ENCODE data around the gene PPIP5K1. TPM values are rescaled to one million over a fixed set of nuclear protein-coding genes. Genes with fewer than 3 reads are reported as not detected.

PPIP5K1 gene
- total RNA-seq, 3 donors from 2014 or later = 11.4 to 75.4 (median 33.2) TPM

DNA sequence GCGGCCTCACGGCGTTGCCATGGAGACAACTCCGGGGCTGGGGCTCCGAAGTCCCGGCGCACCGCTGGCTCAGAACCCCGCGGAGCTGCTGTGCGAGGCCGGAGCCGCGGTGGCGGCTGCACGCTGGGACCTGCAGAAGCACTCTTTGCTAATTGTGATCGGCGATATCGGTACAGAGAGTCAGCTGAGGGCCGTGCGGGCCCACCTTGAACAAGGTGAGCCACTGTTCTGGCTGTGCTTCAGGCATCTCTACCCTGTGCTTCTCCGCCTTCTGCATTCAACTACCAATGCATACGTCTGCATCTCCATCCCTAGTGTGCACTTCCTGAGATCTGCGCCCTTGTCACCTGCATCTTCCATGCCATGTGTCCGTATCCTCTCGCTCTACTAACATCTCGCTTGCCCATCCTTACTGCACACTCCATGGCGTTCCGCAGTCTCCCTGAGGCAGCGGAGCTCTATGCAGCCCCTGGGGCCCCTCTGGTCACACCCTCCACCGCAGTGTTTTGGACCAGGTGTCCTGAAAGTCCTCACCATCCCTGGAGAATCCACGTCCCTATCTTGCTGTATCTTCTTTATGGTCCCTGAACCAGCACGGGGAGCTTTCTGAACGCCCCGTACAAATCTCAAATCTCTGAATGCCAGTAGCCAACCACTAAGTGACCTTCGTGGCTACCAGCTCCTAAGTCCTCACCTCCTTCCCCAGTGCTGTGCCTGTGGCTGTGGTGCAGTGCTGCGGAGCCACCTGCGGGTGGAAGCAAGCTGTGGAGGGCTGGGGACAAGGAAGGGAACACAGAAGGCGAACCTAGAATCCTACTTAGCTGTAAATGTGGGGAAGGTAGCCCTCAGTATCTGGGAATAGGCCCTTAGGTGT, 78.8 kb downstream of the PPIP5K1 start:
- Histone ChIP-seq H3K4me1 (no peaks in the 10 kb centered on the region), H3K36me3 (no peaks in the 10 kb centered on the region), H3K9me3 (no peaks in the 10 kb centered on the region), H3K27me3 (no peaks in the 10 kb centered on the region), H3K4me3 (peak overlapping the region; percentile 44 to 68 (median 68)), H3K27ac (peak overlapping the region; percentile 85)
- TF ChIP-seq POLR2A (IDR thresholded peaks at IDR 0.05) (no peak), POLR2AphosphoS5 (IDR thresholded peaks at IDR 0.05) (no peak)
- TF ChIP-seq, protein P1, sequence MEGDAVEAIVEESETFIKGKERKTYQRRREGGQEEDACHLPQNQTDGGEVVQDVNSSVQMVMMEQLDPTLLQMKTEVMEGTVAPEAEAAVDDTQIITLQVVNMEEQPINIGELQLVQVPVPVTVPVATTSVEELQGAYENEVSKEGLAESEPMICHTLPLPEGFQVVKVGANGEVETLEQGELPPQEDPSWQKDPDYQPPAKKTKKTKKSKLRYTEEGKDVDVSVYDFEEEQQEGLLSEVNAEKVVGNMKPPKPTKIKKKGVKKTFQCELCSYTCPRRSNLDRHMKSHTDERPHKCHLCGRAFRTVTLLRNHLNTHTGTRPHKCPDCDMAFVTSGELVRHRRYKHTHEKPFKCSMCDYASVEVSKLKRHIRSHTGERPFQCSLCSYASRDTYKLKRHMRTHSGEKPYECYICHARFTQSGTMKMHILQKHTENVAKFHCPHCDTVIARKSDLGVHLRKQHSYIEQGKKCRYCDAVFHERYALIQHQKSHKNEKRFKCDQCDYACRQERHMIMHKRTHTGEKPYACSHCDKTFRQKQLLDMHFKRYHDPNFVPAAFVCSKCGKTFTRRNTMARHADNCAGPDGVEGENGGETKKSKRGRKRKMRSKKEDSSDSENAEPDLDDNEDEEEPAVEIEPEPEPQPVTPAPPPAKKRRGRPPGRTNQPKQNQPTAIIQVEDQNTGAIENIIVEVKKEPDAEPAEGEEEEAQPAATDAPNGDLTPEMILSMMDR (IDR thresholded peaks at IDR 0.05) = no peak
- DNase-seq (ENCODE audit: low spot score in 2 of 2) = no peak
- intact Hi-C loops (cut with DNase I; ENCODE audit: low total_unique reads) = no loop called here

DNA sequence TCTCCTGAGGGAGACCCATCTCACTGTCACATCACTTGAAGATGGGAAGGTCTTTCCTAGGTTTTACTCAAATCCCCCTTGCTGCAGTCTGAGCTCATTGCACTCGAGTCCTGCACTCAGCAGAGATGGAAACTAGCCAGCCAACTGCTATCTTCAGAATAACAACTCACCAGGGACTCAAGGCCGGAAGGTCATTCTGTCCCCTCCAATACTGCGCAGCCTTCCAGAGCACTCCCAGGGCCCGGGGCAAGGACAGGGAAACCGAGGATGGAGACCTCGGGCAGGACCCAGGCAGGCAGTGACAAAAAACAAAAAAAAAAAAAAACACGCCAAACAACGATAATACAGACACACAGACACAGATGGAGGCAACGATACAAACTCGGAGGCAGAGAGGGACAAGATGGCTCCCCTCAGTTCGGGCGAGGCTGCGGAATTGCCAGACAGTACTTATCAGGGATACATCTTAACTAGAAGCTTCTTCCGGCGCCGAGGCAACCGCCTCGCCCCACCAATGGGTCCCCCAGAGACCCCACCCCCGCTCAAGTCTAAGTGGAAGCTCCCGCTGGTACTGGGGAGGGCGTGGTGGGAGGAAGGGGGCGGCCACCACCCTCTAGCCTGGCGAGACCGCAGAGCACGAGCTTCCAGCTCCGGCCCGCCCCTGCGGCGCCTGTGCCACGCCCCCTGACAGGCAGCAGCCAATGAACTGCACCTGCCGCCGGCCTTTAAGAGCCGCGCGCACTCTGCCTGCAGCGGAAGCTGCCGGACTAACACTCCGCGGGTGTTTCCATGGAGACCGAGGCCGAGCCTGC, 79.6 kb downstream of the PPIP5K1 start:
- Histone ChIP-seq H3K4me1 (no peaks in the 10 kb centered on the region), H3K27ac (peak overlapping the region; percentile 85), H3K27me3 (no peaks in the 10 kb centered on the region), H3K4me3 (peak overlapping the region; percentile 44 to 68 (median 68)), H3K36me3 (no peaks in the 10 kb centered on the region), H3K9me3 (no peaks in the 10 kb centered on the region)
- intact Hi-C loops (cut with DNase I; ENCODE audit: low total_unique reads) = no loop called here
- DNase-seq (ENCODE audit: low spot score in 2 of 2) = peak; percentile 93
- TF ChIP-seq, protein P1 (IDR thresholded peaks at IDR 0.05) = peak in 1 of 3 donors; percentile 23
- TF ChIP-seq POLR2AphosphoS5 (IDR thresholded peaks at IDR 0.05) = peak; percentile 27 to 62 (median 45)
- TF ChIP-seq POLR2A (IDR thresholded peaks at IDR 0.05) = no peak

DNA sequence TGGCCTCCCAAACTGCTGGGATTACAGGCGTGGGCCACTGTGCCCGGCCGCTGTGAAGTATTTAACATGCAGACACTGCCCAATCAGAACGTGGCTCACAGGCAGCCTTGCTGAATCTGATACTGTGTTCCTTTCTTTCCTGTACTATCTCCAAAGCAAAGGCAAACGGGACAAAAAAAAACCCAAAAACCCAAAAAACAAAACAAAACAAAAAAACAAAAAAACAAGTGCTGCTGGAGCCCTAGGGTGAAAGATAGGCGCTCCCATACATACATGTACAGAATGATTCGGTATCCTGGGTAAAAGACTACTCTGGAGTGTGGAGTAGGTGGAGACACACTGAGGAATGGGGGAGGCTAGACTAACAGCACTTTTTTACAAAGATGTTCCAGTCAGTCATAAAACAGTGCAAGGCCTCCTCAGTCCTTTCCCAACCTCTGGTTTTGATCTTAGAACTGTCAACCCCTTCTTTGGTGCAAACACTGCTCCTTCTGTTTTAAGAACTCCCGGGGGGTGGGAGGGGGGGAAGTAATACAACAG, 80.3 kb downstream of the PPIP5K1 start:
- TF ChIP-seq POLR2A (IDR thresholded peaks at IDR 0.05) = no peak
- no peak for TF ChIP-seq POLR2AphosphoS5 (IDR thresholded peaks at IDR 0.05)
- TF ChIP-seq, protein P1 (IDR thresholded peaks at IDR 0.05) = no peak
- intact Hi-C loops (cut with DNase I; ENCODE audit: low total_unique reads) = no loop called here

DNA sequence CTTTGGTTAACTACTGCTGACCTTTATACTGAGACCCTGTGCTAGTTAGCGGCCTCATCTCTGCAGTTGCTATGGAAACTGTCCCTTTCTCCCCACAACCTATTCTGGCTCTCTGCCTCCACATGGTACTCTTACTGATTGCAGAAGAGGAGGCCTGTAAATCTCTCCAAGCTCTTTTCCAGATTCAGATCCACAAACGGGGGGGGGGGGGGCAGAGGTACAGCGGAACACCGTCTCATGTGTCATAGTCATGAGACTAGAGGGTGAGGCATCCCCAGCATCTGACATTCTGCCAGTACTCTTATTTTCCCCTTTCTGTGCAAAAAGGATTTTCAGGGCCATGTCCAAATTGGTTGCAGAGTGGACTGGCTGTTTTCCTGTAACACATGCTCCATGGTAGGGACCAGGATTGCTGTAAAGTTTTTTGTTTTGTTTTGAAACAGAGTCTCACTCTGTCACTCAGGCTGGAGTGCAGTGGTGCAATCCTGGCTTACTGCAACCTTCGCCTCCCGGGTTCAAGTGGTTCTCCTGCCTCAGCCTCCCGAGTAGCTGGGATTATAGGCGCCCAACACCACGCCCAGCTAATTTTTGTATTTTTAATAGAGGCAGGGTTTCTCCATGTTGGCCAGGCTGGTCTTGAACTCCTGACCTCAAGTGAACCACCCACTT, 80.9 kb downstream of the PPIP5K1 start:
- Histone ChIP-seq H3K27ac (peak overlapping the region; percentile 85), H3K9me3 (no peaks in the 10 kb centered on the region), H3K27me3 (no peaks in the 10 kb centered on the region), H3K4me3 (peak overlapping the region; percentile 44 to 68 (median 68)), H3K4me1 (no peaks in the 10 kb centered on the region), H3K36me3 (no peaks in the 10 kb centered on the region)
- no peak for DNase-seq (ENCODE audit: low spot score in 2 of 2)
- no peak for TF ChIP-seq POLR2A (IDR thresholded peaks at IDR 0.05)
- peak in 1 of 3 donors; percentile 13 for TF ChIP-seq POLR2AphosphoS5 (IDR thresholded peaks at IDR 0.05)
- intact Hi-C loops (cut with DNase I; ENCODE audit: low total_unique reads) = no loop called here

More for the DNA sequence above, 80.3 kb downstream of the PPIP5K1 start:
- Histone ChIP-seq H3K27ac (peak overlapping the region; percentile 85), H3K27me3 (no peaks in the 10 kb centered on the region), H3K36me3 (no peaks in the 10 kb centered on the region), H3K9me3 (no peaks in the 10 kb centered on the region), H3K4me3 (peak overlapping the region; percentile 44 to 68 (median 68)), H3K4me1 (no peaks in the 10 kb centered on the region)
- DNase-seq (ENCODE audit: low spot score in 2 of 2) = no peak

DNA sequence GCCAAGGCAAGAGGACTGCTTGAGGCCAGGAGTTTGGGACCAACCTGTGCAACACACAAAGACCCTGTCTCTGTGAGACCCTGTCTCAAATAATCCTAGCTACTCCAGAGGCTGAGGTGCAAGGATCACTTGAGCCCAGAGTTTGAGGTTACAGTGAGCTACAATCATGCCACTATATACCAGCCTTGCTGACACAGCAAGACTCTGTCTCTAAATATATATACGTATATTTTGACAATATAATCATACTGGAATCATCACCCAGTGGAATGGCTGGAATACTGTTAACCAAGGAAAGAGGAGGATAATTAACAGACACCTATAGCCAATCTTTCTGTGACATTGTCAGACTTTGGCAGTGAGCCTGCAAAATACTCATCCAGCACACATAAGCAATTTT, 81.6 kb downstream of the PPIP5K1 start:
- no peak for DNase-seq (ENCODE audit: low spot score in 2 of 2)
- Histone ChIP-seq H3K27me3 (no peaks in the 10 kb centered on the region), H3K4me3 (no peak overlapping the region), H3K36me3 (no peaks in the 10 kb centered on the region), H3K4me1 (no peaks in the 10 kb centered on the region), H3K27ac (peak overlapping the region; percentile 57 to 85), H3K9me3 (no peaks in the 10 kb centered on the region)
- TF ChIP-seq, protein P1 (IDR thresholded peaks at IDR 0.05) = no peak
- TF ChIP-seq POLR2A (IDR thresholded peaks at IDR 0.05) = no peak
- no peak for TF ChIP-seq POLR2AphosphoS5 (IDR thresholded peaks at IDR 0.05)
- intact Hi-C loops (cut with DNase I; ENCODE audit: low total_unique reads) = no loop called here
